GM12878 (cell line): ENCODE measurements around the gene AMBRA1. TPM values are rescaled to one million over a fixed set of nuclear protein-coding genes. Genes with fewer than 3 reads are reported as not detected.

Experiments used
- ATAC-seq: fragments of 200-7000 bp; cut with Tn5 transposase; 3 replicates; pipeline ENCODE4 v1.9.1; 2020; ENCODE audit warnings: mild to moderate bottlenecking, moderate library complexity
- BruUV-seq: library from RNA; stranded (reverse); fragments of 400-500 nt; replicated peaks from 2 replicates; lab custom pipeline; 2021; lab: Mats Ljungman, UMichigan
- CTCF ChIA-PET: fragments of 300-600 bp; sonication (Branson Sonifier 250); formaldehyde crosslinking; extraction: SDS; loops from one replicate; lab custom pipeline; 2021; ENCODE audit warnings: inconsistent platforms; lab: Yijun Ruan, JAX
- POLR2A ChIA-PET: fragments of 350-600 bp; formaldehyde crosslinking; extraction: SDS; loops from one replicate; lab custom pipeline; 2021; ENCODE audit warnings: inconsistent platforms; lab: Charles Lee
- RAD21 ChIA-PET: fragments of 300-600 bp; sonication (Branson Sonifier 250); formaldehyde crosslinking; loops from one replicate; lab custom pipeline; 2023; ENCODE audit warnings: antibody characterized with exemption; ENCODE audit not compliant: unreplicated experiment; lab: Charles Lee
- SMC1A ChIA-PET: fragments of 300-600 bp; sonication (Branson Sonifier 250); formaldehyde crosslinking; loops from one replicate; lab custom pipeline; 2023; ENCODE audit not compliant: unreplicated experiment, uncharacterized antibody; lab: Charles Lee
- DNase-seq: peaks from one replicate; pipeline ENCODE4 v3.0.0-alpha.2; 2011; ENCODE audit warnings: low read depth, low spot score
- FAIRE-seq: peaks from 3 replicates; lab custom pipeline; 2011; peaks lifted over from hg19 to GRCh38; lab: Jason Lieb, UNC
- H2AFZ ChIP-seq: 2 replicates; pipeline ENCODE4 v1.6.0; 2011; ENCODE audit warnings: low read depth, low read length, control low read depth; ENCODE audit not compliant: control insufficient read depth
- H3K27ac ChIP-seq: 2 replicates; pipeline ENCODE4 v1.5.1; 2011; ENCODE audit warnings: control low read depth; ENCODE audit not compliant: control insufficient read depth, insufficient read depth
- H3K27me3 ChIP-seq, 2 experiments: replicated peaks in 1 of 2; 2 replicates each; pipeline versions ENCODE4 v1.6.0 to v1.6.1; 2011; ENCODE audit warnings: low read length in 1 of 2; ENCODE audit not compliant: control insufficient read depth in 2 of 2, insufficient read depth in 2 of 2
- H3K36me3 ChIP-seq, 2 experiments: 2 replicates each; pipeline ENCODE4 v1.5.1; 2011; ENCODE audit warnings: low read length in 1 of 2; ENCODE audit not compliant: control insufficient read depth in 2 of 2, insufficient read depth in 2 of 2
- H3K4me1 ChIP-seq: 2 replicates; pipeline ENCODE4 v1.6.1; 2011; ENCODE audit warnings: mild to moderate bottlenecking, low read length, moderate library complexity, mixed read lengths; ENCODE audit not compliant: control insufficient read depth, insufficient read depth
- H3K4me2 ChIP-seq: 2 replicates; pipeline ENCODE4 v1.6.0; 2011; ENCODE audit warnings: control low read depth; ENCODE audit not compliant: control insufficient read depth, insufficient read depth
- H3K4me3 ChIP-seq: fragments of 200-600 bp; sonication (generic); 2 replicates; pipeline ENCODE4 v1.5.1; 2016
- H3K79me2 ChIP-seq: 2 replicates; pipeline ENCODE4 v1.6.0; 2011; ENCODE audit warnings: low read length; ENCODE audit not compliant: control insufficient read depth, insufficient read depth
- H3K9ac ChIP-seq: 2 replicates; pipeline ENCODE4 v1.8.0; 2011; ENCODE audit warnings: low read length, control low read depth, mixed read lengths; ENCODE audit not compliant: control insufficient read depth, insufficient read depth
- H3K9me3 ChIP-seq: replicated peaks from 3 replicates; pipeline ENCODE4 v1.5.1; 2011; ENCODE audit warnings: mild to moderate bottlenecking, low read length; ENCODE audit not compliant: control insufficient read depth, insufficient read depth
- H4K20me1 ChIP-seq: 2 replicates; pipeline ENCODE4 v1.6.0; 2011; ENCODE audit not compliant: control insufficient read depth, insufficient read depth
- BCL3 ChIP-seq: IDR thresholded peaks from 2 replicates; pipeline ENCODE4 v1.6.1; 2011; ENCODE audit warnings: borderline replicate concordance, low read depth, mild to moderate bottlenecking, moderate library complexity, low read length; ENCODE audit not compliant: insufficient read depth, poor library complexity, severe bottlenecking
- CBX3 ChIP-seq: fragments of 200-600 bp; sonication (generic); IDR thresholded peaks from 2 replicates; pipeline ENCODE4 v1.6.1; 2016; ENCODE audit warnings: low read depth, borderline replicate concordance
- HDAC6 ChIP-seq: fragments of 200-600 bp; sonication (generic); IDR thresholded peaks from one replicate; pipeline ENCODE4 v1.8.0; 2017; ENCODE audit warnings: antibody characterized with exemption; ENCODE audit not compliant: unreplicated experiment
- POU2F2 ChIP-seq: IDR thresholded peaks from 3 replicates; pipeline ENCODE4 v1.6.1; 2011; ENCODE audit warnings: low read depth, mild to moderate bottlenecking, low read length, borderline replicate concordance
- TCF12 ChIP-seq: IDR thresholded peaks from 2 replicates; pipeline ENCODE4 v1.6.1; 2011; ENCODE audit warnings: low read depth, mild to moderate bottlenecking, low read length
- WGBS: methylation state at CpG from one replicate; pipeline ENCODE4 v1.1.6; 2016; ENCODE audit warnings: low lambda C conversion rate; ENCODE audit not compliant: insufficient replicate concordance, insufficient coverage; ENCODE audit errors: missing lambda C conversion rate; 5-methylcytosine and 5-hydroxymethylcytosine counted together
- in situ Hi-C: fragments of 300-500 bp; cut with MboI; formaldehyde crosslinking; loops from 9 replicates; pipeline ENCODE4 v1.14.3; 2018; ENCODE audit warnings: mixed read lengths
- intact Hi-C: fragments of 100-400 bp; cut with micrococcal nuclease; formaldehyde crosslinking; loops from one replicate; pipeline ENCODE4 v1.14.2; 2022; ENCODE audit not compliant: unreplicated experiment
- polyA plus RNA-seq, 11 experiments: library from polyadenylated mRNA; depleted of rRNA in 4 of 11; unstranded in 6 of 11; stranded (reverse) in 5 of 11; fragments of >200 nt; fragmentation: Nextera tagmentation in 4 of 11; fragmentation: Illumina TruSeq in 1 of 11; extraction: Ambion mirVana in 4 of 11; extraction: Trizol in 1 of 11; gene quantifications; 1 replicate in 1 of 11; 2 replicates in 10 of 11; pipeline versions ENCODE4 v1.2.1 to v1.2.3, GENCODE V29; 2011 to 2016; ENCODE audit warnings: inconsistent platforms in 2 of 11, missing spikeins in 2 of 11, low read depth in 1 of 11
- total RNA-seq, 4 experiments: library from RNA; depleted of rRNA in 3 of 4; stranded (reverse); fragments of >200 nt in 3 of 4; fragmentation: Illumina TruSeq in 1 of 4; extraction: Trizol in 1 of 4; gene quantifications; 2 replicates each; pipeline versions ENCODE4 v1.2.1 to v1.2.3, GENCODE V29; 2013 to 2021

Gene AMBRA1
- total and polyA plus RNA-seq, 10 of the 15 experiments (the other 5 are each of a cell fraction or from before 2014, with no cell fraction given), result 0.57 to 34.3 (median 13.7) TPM

GRCh38 chr11:46357483-46357936 is 236.3 kb downstream of the AMBRA1 start:
- POLR2A ChIA-PET, result interaction anchor here (3.1 kb wide), 1 partner anchor 9 kb away, joined by 8 read pairs; no protein-coding TSS in a partner anchor
- no peaks in the 10 kb centered on the region for H4K20me1 ChIP-seq
- no peak overlapping the region for H3K4me2 ChIP-seq
- in situ Hi-C loops (no loop called here), intact Hi-C loops (no loop called here)
- FAIRE-seq (no peak), DNase-seq (no peak), ATAC-seq (no peak)
- no peaks in the 10 kb centered on the region for H3K27me3 ChIP-seq
- H2AFZ ChIP-seq, result no peak overlapping the region
- H3K27ac ChIP-seq, result no peak overlapping the region
- peaks cover 0 to under 1% of the 10 kb centered on the region in 2 experiments; a peak in 1 of 4 replicates for H3K36me3 ChIP-seq
- WGBS, result 92% methylated on average over 11 of the region's 11 CpGs
- H3K9me3 ChIP-seq, result no peaks in the 10 kb centered on the region
- no peak overlapping the region for H3K9ac ChIP-seq
- peaks cover 41% of the 10 kb centered on the region for H3K79me2 ChIP-seq
- CTCF ChIA-PET, result interaction anchor here (1.3 to 19.9 kb wide), 2 partner anchors 8 to 9 kb away, joined by 3 to 423 read pairs; no protein-coding TSS in a partner anchor
- RAD21 ChIA-PET, result interaction anchor here (0.5 to 1.1 kb wide), 2 partner anchors 10 to 537 kb away, joined by 3 to 4 read pairs; partner anchors contain the start of gene DGKZ
- peaks cover 24% of the 10 kb centered on the region for H3K4me1 ChIP-seq
- no peak overlapping the region for H3K4me3 ChIP-seq
- SMC1A ChIA-PET, result interaction anchor here (6.0 kb wide), 1 partner anchor 7 kb away, joined by 70 read pairs; no protein-coding TSS in a partner anchor
- TF ChIP-seq BCL3, result no peak
- no peak for TF ChIP-seq CBX3
- TF ChIP-seq TCF12, result no peak
- TF ChIP-seq POU2F2, result no peak
- TF ChIP-seq HDAC6, result no peak
- no TSS peak for BruUV-seq
